C4-2B (cell line): ENCODE measurements around the gene PRKCD.

Source experiments
- ZFX ChIP-seq: fragments of 450-650 bp; IDR thresholded peaks from 2 replicates; pipeline ENCODE4 v1.6.1; 2017
- TF ChIP-seq, protein P1 (sequence below): fragments of 450-650 bp; conservative IDR thresholded peaks from 2 replicates; pipeline ENCODE4 v1.5.1; 2017; ENCODE audit warnings: mild to moderate bottlenecking

DNA sequence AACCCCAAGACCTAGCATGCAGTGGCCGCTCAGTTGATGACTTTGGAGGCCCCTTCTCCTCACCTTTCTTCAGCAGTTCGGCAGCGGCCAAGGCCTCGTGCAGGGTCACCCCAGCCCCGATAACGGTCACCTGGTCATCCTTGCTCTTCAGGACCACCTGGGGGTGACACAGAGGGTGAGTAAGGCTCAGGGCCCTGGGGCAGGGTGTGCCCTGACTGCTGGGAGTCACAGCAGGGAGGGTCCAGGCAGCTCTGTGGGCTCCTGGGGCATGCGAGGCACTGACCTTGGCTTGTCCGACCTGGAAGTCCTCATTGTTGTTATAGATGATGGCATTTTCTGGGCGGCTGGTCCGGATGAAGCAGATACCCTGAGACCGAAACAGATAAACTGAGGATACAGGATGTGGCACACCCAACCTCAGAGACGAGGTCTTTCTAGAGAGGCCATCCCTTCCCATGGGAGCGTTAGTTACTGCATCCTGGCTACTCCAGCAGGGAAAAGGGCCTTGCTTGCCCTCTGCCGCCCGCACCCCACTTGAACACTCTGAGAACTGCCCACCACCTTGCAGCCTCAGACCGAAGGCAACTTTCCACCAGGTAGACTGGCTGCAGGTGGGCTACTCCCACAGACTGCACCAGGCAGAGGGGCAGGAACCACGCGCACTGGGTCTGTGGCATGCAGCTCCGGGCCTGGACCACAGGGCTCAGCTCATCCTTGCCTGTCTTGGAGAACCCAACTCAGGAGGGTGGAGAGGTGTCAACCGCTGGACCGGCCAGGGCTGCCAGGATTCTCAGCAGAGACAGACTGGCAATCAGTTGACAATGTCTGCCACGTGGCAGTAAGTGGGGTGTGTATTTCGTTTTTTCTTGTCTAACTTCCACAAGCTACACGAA, 67.2 kb downstream of the PRKCD start:
- TF ChIP-seq, protein P1, sequence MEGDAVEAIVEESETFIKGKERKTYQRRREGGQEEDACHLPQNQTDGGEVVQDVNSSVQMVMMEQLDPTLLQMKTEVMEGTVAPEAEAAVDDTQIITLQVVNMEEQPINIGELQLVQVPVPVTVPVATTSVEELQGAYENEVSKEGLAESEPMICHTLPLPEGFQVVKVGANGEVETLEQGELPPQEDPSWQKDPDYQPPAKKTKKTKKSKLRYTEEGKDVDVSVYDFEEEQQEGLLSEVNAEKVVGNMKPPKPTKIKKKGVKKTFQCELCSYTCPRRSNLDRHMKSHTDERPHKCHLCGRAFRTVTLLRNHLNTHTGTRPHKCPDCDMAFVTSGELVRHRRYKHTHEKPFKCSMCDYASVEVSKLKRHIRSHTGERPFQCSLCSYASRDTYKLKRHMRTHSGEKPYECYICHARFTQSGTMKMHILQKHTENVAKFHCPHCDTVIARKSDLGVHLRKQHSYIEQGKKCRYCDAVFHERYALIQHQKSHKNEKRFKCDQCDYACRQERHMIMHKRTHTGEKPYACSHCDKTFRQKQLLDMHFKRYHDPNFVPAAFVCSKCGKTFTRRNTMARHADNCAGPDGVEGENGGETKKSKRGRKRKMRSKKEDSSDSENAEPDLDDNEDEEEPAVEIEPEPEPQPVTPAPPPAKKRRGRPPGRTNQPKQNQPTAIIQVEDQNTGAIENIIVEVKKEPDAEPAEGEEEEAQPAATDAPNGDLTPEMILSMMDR = no peak
- TF ChIP-seq ZFX = no peak
